Neural progenitor cell (in vitro differentiated cells): ENCODE measurements around the gene TTLL12. TPM values are rescaled to one million over a fixed set of nuclear protein-coding genes. Genes with fewer than 3 reads are reported as not detected.
A peak's percentile ranks its signal among the peaks of the same experiment; 100 is the strongest.

Source experiments
- DNase-seq: peaks from one replicate; pipeline ENCODE4 v3.0.0-alpha.2; 2016; ENCODE audit warnings: low spot score
- H2AFZ ChIP-seq: fragments of 200-600 bp; sonication (generic); replicated peaks from 2 replicates; pipeline ENCODE4 v1.6.1; 2016; ENCODE audit warnings: antibody characterized with exemption
- H3F3A ChIP-seq: fragments of 200-600 bp; sonication (generic); 2 replicates; pipeline ENCODE4 v1.6.1; 2016; ENCODE audit warnings: antibody characterized with exemption, low read depth
- H3K27ac ChIP-seq: fragments of 200-600 bp; sonication (generic); 2 replicates; pipeline ENCODE4 v1.5.1; 2016; ENCODE audit warnings: mild to moderate bottlenecking
- H3K27me3 ChIP-seq: fragments of 200-600 bp; sonication (generic); 2 replicates; pipeline ENCODE4 v1.6.1; 2016; ENCODE audit warnings: mild to moderate bottlenecking, moderate library complexity
- H3K36me3 ChIP-seq: fragments of 200-600 bp; sonication (generic); 2 replicates; pipeline ENCODE4 v1.5.1; 2016
- H3K4me1 ChIP-seq: fragments of 200-600 bp; sonication (generic); 2 replicates; pipeline ENCODE4 v1.6.1; 2016; ENCODE audit warnings: mixed run types
- H3K4me2 ChIP-seq: fragments of 200-600 bp; sonication (generic); 2 replicates; pipeline ENCODE4 v1.6.1; 2016
- H3K4me3 ChIP-seq: fragments of 200-600 bp; sonication (generic); 2 replicates; pipeline ENCODE4 v1.5.1; 2016
- H3K79me2 ChIP-seq: fragments of 200-600 bp; sonication (generic); 2 replicates; pipeline ENCODE4 v1.6.1; 2016; ENCODE audit warnings: low read depth
- H3K9ac ChIP-seq: fragments of 200-600 bp; sonication (generic); 2 replicates; pipeline ENCODE4 v1.6.1; 2016
- H3K9me3 ChIP-seq: fragments of 200-600 bp; sonication (generic); 2 replicates; pipeline ENCODE4 v1.5.1; 2016; ENCODE audit warnings: low read depth
- H4K20me1 ChIP-seq: fragments of 200-600 bp; sonication (generic); 2 replicates; pipeline ENCODE4 v1.6.1; 2016; ENCODE audit warnings: low read depth
- H3K27ac Mint-ChIP-seq: 3 replicates; pipeline ENCODE4 v1.8.0; 2021; ENCODE audit warnings: mixed read lengths
- H3K27me3 Mint-ChIP-seq: 2 replicates; pipeline ENCODE4 v1.8.0; 2022; ENCODE audit warnings: low read depth, mild to moderate bottlenecking, inconsistent platforms, moderate library complexity, mixed read lengths; ENCODE audit not compliant: insufficient read depth
- H3K36me3 Mint-ChIP-seq: 3 replicates; pipeline ENCODE4 v1.8.0; 2021; ENCODE audit warnings: mixed read lengths
- H3K4me1 Mint-ChIP-seq: 3 replicates; pipeline ENCODE4 v1.8.0; 2021; ENCODE audit warnings: mixed read lengths
- H3K4me3 Mint-ChIP-seq: 3 replicates; pipeline ENCODE4 v1.8.0; 2021; ENCODE audit warnings: mild to moderate bottlenecking, moderate library complexity, mixed read lengths
- H3K9me3 Mint-ChIP-seq: 3 replicates; pipeline ENCODE4 v1.8.0; 2020; ENCODE audit warnings: mixed read lengths
- EZH2 ChIP-seq: fragments of 200-600 bp; sonication (generic); IDR thresholded peaks from 2 replicates; pipeline ENCODE4 v1.6.1; 2017; ENCODE audit warnings: antibody characterized with exemption, mild to moderate bottlenecking, moderate library complexity
- EZH2phosphoT487 ChIP-seq: fragments of 200-600 bp; sonication (generic); IDR thresholded peaks from 2 replicates; pipeline ENCODE4 v1.6.1; 2017; ENCODE audit warnings: antibody characterized with exemption
- total RNA-seq: library from RNA; depleted of rRNA; stranded (reverse); fragments of >200 nt; gene quantifications from 2 replicates; pipeline ENCODE4 v1.2.3, GENCODE V29; 2015; ENCODE audit warnings: low replicate concordance
- TF ChIP-seq, protein P1 (sequence below): fragments of 200-600 bp; sonication (generic); IDR thresholded peaks from 2 replicates; pipeline ENCODE4 v1.5.1; 2017; ENCODE audit warnings: antibody characterized with exemption, mild to moderate bottlenecking

TTLL12 gene
- total RNA-seq, 1 donor from 2014 or later = 27.8 TPM

DNA sequence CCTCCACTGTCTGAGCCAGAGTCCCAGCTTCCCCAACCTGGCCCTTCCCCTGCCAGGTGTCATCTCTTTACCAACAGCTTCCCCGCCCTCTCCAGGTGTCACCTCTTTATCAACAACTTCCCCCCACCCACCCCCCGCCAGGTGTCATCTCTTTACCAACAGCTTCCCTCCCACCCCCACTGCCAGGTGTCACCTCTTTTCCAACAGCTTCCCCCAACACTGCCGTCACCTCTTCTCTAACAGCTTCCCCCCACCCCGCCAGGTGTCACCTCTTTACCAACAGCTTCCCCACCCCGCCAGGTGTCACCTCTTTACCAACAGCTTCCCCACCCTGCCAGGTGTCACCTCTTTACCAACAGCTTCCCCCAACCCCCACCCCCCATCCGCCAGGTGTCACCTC is 29.8 kb upstream of the TTLL12 start:
- Histone ChIP-seq H3K9ac (no peak overlapping the region), H3K79me2 (no peaks in the 10 kb centered on the region), H4K20me1 (peaks cover 6% of the 10 kb centered on the region), H3K4me1 (peaks cover 15% of the 10 kb centered on the region), H3K27me3 (no peaks in the 10 kb centered on the region), H3K27ac (no peak overlapping the region), H3K9me3 (no peaks in the 10 kb centered on the region), H3F3A (peaks cover 3% of the 10 kb centered on the region), H3K4me3 (no peak overlapping the region), H3K4me2 (no peak overlapping the region), H2AFZ (no peak overlapping the region), H3K36me3 (no peaks in the 10 kb centered on the region)
- Mint-ChIP-seq H3K36me3 (peaks cover 7% of the 10 kb centered on the region), H3K4me3 (no peak overlapping the region), H3K9me3 (no peaks in the 10 kb centered on the region), H3K27ac (no peak overlapping the region), H3K27me3 (peaks cover 2% of the 10 kb centered on the region), H3K4me1 (peaks cover 17% of the 10 kb centered on the region)
- no peak for TF ChIP-seq EZH2
- TF ChIP-seq, protein P1, sequence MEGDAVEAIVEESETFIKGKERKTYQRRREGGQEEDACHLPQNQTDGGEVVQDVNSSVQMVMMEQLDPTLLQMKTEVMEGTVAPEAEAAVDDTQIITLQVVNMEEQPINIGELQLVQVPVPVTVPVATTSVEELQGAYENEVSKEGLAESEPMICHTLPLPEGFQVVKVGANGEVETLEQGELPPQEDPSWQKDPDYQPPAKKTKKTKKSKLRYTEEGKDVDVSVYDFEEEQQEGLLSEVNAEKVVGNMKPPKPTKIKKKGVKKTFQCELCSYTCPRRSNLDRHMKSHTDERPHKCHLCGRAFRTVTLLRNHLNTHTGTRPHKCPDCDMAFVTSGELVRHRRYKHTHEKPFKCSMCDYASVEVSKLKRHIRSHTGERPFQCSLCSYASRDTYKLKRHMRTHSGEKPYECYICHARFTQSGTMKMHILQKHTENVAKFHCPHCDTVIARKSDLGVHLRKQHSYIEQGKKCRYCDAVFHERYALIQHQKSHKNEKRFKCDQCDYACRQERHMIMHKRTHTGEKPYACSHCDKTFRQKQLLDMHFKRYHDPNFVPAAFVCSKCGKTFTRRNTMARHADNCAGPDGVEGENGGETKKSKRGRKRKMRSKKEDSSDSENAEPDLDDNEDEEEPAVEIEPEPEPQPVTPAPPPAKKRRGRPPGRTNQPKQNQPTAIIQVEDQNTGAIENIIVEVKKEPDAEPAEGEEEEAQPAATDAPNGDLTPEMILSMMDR = no peak
- DNase-seq = no peak

DNA sequence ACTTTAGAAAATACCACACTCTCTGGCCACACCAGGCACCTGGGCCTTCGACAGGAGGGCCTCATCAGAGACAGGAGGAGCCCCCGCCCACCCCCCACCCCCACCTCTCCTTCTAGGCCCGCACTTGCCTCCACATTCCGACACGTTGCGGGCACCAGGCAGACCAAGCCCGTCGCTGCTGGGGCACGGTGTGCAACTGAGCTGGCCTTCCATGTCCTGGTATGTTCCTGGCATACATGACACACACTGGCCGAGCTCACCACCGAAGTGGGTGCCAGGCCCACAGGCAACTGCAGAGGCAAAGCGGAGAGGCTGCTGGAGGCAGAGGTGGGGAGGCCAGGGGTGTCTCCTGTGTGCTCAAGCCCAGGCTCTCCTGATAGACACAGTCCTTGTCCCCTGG is 27.0 kb upstream of the TTLL12 start:
- DNase-seq = no peak
- Histone ChIP-seq H2AFZ (no peak overlapping the region), H3K36me3 (no peaks in the 10 kb centered on the region), H3K4me2 (no peak overlapping the region), H3F3A (peaks cover 3% of the 10 kb centered on the region), H3K79me2 (no peaks in the 10 kb centered on the region), H3K4me1 (peaks cover 15% of the 10 kb centered on the region), H3K9ac (no peak overlapping the region), H3K9me3 (no peaks in the 10 kb centered on the region), H4K20me1 (peaks cover 6% of the 10 kb centered on the region), H3K27me3 (no peaks in the 10 kb centered on the region), H3K4me3 (no peak overlapping the region), H3K27ac (no peak overlapping the region)
- peaks cover 4% of the 10 kb centered on the region for H3K36me3 Mint-ChIP-seq
- peak overlapping the region; percentile 4 for H3K4me3 Mint-ChIP-seq
- no peak for TF ChIP-seq EZH2
- TF ChIP-seq, protein P1 = no peak
- TF ChIP-seq EZH2phosphoT487 = no peak
- no peak overlapping the region for H3K27ac Mint-ChIP-seq
- H3K9me3 Mint-ChIP-seq = no peaks in the 10 kb centered on the region
- peaks cover 12% of the 10 kb centered on the region for H3K4me1 Mint-ChIP-seq
- H3K27me3 Mint-ChIP-seq = peaks cover 2% of the 10 kb centered on the region

DNA sequence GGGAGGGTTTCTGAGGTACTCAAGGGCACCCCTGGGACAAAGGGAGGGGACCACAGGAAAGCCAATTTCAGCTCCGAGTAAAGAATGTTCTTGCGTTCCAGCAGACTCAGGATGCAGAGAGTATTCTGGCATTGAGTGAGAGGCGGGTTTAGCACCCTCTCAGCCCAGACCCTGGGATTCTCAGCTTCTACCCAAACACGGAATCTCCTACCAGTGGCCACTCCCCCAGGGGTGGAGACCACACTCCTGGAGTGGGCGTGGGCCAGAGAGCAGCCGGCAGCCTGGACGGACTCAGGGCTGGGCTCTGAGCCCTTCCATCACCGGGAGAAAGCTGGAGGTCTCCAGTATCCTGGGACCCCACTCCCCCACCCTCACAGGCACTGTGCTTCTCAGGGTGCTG is 26.1 kb upstream of the TTLL12 start:
- no peak overlapping the region for H3K27ac Mint-ChIP-seq
- H3K36me3 ChIP-seq = no peaks in the 10 kb centered on the region
- peaks cover 2% of the 10 kb centered on the region for H3K27me3 Mint-ChIP-seq
- no peak overlapping the region for H3K9ac ChIP-seq
- H3K4me1 ChIP-seq = peaks cover 15% of the 10 kb centered on the region
- DNase-seq = peak; percentile 55
- peaks cover 3% of the 10 kb centered on the region for H3F3A ChIP-seq
- no peak overlapping the region for H3K4me3 Mint-ChIP-seq
- H3K4me1 Mint-ChIP-seq = peaks cover 12% of the 10 kb centered on the region
- no peak overlapping the region for H3K4me3 ChIP-seq
- TF ChIP-seq, protein P1 = no peak
- no peak for TF ChIP-seq EZH2
- TF ChIP-seq EZH2phosphoT487 = no peak
- H3K27me3 ChIP-seq = no peaks in the 10 kb centered on the region
- peaks cover 4% of the 10 kb centered on the region for H3K36me3 Mint-ChIP-seq
- no peaks in the 10 kb centered on the region for H3K79me2 ChIP-seq
- H3K4me2 ChIP-seq = peak overlapping the region; percentile 29
- no peak overlapping the region for H2AFZ ChIP-seq
- no peaks in the 10 kb centered on the region for H3K9me3 Mint-ChIP-seq
- no peaks in the 10 kb centered on the region for H3K9me3 ChIP-seq
- H4K20me1 ChIP-seq = peaks cover 6% of the 10 kb centered on the region
- no peak overlapping the region for H3K27ac ChIP-seq
